HTR-8/SVneo (cell line): ENCODE measurements around the gene SNX2.
"Not testable (repeated sequence)": the region's sequence is repeated elsewhere in the genome, so short reads cannot be mapped to it uniquely, and the experiment has no call there.

ENCODE experiments used
- DNase-seq: peaks from one replicate; pipeline ENCODE4 v3.0.0; 2011; ENCODE audit warnings: low spot score, mixed read lengths; ENCODE audit not compliant: insufficient read length
- FAIRE-seq: peaks from 2 replicates; lab custom pipeline; 2011; peaks lifted over from hg19 to GRCh38; lab: Jason Lieb, UNC

Gene SNX2

DNA sequence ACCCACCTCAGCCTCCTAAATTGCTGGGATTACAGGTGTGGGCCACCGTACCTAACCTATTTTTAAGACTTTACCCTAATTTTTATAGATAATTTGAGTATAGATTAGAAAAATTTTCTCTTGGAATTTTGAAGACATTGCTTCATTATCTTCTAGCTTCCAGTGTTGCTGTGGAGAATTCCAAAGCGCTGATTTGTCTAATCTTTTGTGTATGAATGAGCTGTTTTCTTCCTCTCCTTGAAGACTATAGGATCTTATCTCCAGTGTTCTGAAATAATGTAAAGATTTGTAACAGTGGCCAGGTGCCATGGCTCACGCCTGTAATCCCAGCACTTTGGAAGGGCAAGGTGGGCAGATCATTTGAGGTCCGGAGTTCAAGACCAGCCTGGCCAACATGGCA is 64.9 kb downstream of the SNX2 start:
- FAIRE-seq (no peak), DNase-seq (no peak)

DNA sequence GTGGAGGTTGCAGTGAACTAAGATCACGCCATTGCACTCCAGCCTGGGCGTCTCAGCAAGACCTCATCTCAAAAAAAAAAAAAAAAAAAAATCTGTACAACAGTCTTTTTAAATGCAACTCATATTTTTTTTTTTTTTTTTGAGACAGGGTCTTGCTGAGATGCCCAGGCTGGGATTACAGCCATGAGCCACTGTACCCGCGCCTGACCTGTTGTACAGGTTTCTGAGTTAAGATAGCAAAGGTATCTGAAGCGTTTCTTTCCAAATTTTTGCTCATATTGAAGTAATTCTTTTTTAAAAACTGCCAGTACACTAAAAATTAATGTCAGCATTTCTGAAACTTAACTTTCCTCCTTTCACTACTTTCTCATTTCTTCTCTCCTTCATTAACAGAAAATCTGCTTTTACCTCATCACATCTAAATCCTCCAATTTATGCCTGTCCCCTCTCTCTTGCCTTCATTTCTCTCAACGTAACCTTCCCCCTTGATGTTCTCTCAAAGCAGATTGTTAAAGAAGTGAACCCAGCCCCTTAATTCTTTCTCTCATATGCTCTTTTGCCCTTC is 67.2 kb downstream of the SNX2 start:
- DNase-seq (no peak), FAIRE-seq (no peak)

DNA sequence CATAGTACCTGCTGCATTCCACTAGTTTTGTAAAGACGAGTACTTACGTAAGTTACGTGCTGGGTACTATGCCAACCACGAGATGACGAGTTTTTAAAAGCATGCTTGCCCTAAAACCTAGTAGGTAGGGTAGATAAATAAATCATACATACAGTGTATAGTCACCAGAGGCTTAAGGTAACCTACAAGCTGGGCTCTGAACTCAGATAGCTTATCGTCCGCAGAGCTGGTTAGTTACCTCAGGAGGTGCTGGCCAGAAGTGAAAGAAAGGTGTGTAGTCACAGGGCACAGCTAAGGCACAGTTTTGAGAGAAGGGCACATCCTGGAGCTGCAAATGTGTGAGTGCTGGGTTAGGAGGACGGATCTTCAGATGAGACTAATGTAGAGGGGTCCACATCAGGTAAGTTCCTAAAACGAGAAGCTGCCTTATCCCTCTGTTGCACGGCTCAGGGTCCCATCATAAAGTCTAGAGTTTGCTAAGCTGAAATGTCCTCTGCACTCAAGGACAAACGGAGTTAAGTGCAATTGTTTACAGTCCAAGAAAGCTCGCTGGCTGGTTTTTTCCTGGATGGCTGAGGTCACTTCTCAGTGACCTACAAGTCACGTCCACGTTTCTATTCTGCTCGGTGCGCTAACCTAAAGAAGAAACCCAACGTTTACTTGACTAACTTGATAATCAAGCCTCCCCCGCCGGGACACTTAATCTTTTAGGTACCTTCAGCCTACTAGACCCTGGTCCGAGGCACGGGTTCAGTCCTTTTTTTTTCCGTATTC is 69.4 kb downstream of the SNX2 start:
- FAIRE-seq: no peak
- no peak for DNase-seq

DNA sequence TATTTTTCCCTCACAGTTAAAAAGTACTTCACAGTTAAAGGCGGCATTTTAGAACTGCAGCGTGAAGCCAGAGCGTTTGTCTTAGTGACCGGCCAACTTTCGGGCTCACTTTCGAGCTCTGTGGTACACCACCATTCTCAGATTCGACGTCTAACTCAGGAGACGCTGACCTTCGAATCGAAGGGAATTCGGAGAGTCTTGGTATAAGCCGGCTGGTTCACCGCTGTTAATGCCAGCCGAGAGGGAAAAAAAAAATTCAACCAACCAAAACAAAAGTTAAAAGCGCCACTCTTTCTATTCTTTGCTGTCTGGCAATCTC is 70.0 kb downstream of the SNX2 start:
- FAIRE-seq: no peak
- DNase-seq: no peak

DNA sequence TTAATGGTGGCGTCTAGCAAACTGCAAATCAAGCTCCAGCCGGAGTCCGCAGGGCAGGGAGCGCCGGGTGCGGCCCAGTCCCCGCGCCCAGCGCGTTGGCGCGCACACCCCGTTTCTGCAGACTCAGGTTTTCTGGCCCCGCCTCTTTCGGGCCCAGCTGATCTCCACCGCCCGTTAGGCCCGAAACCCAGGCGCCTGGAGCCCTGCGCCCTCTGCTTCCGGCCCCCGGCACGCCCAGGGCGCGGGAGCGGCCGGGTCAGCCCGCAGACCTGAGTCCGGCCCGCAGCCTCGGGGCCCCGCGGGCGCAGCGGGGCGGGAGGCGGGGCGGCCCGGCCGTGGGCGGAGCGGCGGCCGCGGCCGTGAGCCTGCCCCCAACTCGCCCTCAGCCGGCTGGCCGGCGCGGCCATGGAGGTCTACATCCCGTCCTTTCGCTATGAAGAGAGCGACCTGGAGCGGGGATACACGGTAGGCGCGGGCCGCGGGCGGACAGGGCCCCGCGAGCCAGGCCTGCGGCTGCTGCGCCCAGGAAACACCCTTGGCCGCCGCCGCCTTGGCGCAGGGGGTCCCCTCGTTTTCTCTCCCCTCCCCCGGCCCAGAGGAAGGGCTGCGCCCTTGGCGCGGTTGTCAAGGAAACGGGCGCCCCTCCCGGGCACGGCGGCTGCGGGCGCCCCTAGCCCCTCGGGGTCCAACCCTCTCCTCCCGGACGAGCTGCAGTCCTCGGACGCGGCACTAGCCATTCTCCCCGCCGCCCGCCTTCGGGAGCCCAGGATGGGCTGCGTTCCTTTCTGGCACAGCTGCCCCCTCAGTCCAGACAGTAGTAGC is 70.6 kb downstream of the SNX2 start, which contains the start of gene SNX24:
Gene SNX24 (plus strand): TSS at position 385 of the 822 bp plus-strand sequence. CDS start 21 bp downstream, at position 406.
- DNase-seq (peak; percentile 69), FAIRE-seq (peak; percentile 42)

DNA sequence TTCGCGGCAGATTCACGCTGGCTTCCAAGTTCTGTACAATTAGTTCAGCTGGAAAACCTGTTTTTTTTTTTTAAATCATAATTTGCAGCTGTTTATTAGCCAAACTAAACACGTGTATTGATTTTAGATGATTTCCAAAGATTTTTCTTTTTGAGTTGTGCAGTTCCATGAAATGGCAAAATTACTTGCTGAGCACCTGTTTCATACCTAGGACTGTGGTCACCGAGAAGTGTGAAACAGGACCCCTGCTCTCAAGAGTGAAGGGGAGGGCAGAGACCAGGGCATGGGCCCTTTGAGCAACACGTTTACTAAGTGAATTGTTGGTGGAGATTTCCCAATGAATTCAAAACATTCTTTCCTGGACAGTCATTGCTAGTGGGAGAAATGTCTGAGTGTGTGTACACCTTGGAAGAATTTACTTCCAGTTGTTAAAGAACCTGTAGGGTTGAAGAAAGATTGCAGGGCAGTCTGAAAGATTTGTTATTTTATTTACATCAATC is 71.2 kb downstream of the SNX2 start:
- FAIRE-seq (no peak), DNase-seq (peak; percentile 39)

DNA sequence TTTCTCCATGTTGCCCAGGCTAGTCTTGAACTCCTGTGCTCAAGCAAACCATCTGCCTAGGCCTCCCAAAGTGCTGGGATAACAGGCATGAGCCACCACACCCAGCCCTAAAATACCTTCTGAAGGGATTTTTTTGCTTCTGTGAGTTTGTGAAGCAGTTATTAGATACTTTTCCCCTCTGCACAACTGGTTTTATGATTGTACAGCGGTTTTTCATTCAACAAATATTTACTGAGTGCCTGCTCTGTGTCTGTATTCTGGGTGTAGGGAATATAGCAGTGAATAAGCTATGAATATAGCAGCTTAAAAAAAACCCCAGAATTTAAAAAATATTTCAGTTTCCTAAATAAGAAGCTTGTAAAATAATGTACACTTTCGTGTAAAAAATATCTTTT is 72.8 kb downstream of the SNX2 start:
- DNase-seq (no peak), FAIRE-seq (no peak)

DNA sequence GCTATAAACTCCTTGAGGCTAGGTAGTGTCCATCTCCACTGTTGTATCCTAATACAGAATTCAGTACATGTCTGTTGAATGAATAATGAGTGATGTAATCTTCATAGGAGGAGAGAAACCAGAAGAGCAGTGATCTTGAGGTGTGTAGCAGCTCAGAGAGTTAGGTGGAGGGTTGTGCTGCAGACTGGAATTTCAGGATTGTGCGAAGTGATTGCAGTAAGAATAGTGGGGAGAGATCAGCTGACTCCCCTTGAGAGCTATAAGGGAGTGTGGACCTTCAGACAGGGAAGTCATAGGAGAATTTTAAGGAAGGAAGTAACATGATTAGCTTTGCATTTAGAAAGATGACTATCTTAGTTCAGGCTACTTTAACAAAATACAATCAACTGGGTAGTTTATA is 74.9 kb downstream of the SNX2 start:
- FAIRE-seq: no peak

DNA sequence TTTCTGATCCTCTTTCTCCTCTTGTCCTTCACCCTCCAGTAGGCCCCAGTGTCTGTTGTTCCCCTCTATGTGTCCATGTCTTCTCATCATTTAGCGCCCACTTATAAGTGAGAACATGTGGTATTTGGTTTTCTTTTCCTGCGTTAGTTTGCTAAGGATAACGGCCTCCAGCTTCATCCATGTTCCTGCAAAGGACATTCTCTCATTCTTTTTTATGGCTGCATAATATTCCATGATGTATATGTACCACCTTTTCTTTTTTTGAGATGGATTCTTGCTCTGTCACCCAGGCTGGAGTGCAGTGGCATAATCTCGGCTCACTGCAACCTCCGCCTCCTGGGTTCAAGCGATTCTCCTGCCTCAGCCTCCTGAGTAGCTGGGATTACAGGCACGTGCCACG is 82.7 kb downstream of the SNX2 start:
- DNase-seq, FAIRE-seq: not testable (repeated sequence)

More for the DNA sequence above, 74.9 kb downstream of the SNX2 start:
- DNase-seq: no peak

DNA sequence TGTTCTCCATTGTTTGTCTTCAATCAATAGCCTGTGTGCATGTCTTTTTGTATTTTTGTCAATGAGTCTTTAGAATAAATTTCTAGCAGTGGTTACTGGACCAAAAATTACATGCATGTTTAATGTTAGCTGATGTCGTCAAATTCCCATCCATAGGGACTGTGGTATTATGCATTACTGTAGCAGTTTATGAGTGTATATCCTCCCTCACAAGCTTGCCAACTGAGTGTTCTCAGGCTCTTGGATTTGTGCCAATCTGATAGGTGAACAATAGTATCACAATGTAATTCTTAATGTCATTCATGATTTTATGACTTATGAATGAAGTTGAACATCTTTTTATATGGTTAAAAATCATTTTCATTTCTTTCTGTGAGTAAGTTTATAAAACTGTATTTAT is 83.6 kb downstream of the SNX2 start:
- FAIRE-seq (no peak), DNase-seq (no peak)

DNA sequence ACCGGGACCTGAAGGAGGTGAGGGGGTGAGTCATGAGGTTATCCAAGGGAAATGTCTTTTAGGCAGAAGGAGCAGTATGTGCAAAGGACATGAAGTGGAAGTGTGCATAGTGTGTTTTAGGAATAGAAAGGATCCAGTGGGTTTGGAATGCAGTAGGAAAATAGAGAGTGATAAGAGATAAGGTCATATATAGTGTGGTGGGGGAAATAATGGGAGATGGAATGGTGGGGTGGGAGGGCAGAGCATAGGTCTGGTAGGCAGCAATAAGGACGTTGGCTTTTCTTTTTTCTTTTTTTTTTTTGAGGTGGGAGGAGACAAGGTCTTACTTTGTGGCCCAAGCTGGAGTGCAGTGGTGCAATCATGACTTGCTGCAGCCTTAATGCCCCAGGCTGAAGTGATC is 88.4 kb downstream of the SNX2 start:
- FAIRE-seq (no peak), DNase-seq (no peak)

DNA sequence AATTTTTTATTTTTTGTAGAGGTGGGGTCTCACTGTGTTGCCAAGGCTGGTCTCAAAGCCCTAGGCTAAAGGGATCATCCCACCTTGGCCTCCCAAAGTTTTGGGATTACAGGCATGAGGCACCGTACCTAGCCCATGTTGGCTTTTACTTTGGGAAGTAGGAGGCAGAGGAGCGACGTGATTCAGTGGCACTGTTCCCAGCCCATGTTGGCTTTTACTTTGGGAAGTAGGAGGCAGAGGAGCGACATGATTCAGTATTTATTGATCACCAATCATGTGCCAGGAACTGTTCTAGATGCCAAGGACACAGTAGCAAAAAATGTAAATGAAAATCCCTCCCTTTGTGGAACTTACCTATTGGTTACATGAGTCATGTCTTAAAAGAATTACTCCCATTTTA is 88.8 kb downstream of the SNX2 start:
- FAIRE-seq: no peak

DNA sequence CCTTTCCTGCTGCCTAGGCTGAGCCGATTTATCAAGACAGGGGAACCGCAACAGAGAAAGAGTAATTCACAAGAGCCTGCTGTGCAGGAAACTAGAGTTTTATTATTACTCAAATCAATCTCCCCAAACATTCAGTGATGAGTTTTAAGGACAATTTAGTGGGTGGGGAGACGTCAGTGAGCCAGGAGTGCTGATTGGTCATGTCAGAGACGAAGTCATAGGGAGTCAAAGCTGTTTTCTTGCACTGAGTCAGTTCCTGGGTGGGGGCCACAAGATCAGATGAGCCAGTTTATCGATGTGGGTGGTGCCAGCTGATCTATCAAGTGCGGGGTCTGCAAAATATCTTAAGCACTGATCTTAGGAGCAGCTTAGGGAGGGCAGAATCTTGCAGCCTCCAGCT is 89.5 kb downstream of the SNX2 start:
- no peak for FAIRE-seq
- DNase-seq: no peak

More for the DNA sequence above, 88.8 kb downstream of the SNX2 start:
- DNase-seq: no peak

DNA sequence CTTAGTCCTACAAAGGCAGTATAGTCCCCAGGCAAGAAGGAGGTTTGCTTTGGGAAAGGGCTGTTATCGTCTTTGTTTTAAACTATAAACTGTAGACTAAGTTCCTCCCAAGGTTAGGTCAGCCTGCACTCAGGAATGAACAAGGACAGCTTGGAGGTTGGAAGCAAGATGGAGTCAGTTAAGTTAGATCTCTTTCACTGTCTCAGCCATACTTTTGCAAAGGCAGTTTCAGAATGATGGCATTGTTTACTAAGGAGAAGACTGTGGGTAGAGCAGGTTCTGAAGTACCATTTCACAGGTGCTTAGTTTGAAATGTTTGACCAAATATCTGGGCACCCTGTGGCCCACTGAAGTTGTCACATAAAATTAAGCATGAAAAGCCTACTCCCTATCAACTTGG is 90.0 kb downstream of the SNX2 start:
- no peak for DNase-seq
- FAIRE-seq: no peak

DNA sequence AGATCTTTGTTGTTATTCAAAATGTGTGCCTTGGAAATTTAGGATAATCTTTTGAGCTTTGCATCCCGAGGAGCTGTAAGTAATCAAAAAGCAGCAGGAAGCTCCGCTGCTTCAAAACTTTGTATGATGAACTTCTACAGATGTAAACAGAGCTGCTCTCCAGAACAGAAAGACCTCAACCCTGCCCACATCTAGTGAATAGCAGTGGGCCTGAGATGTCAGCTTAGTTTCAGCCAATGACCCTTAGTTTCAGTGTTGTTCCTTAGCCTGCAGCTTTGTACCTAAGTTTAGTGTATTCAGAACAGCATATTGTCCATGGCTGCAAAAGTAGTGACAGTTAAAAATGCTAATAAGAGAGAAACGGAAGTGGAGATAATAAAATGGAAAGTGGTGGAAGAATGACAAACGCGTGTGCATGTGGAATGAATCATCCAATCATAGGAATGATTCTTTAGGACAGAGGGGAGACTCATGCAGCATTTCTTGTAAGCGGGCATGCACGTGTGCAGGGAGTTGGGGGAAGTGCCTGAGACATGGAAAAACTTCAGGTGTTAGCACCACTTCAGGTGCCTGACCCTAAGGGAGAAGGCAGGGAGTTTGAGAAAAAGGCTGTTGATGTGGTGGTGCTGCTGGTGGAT is 95.5 kb downstream of the SNX2 start:
- FAIRE-seq: no peak
- peak; percentile 27 for DNase-seq

DNA sequence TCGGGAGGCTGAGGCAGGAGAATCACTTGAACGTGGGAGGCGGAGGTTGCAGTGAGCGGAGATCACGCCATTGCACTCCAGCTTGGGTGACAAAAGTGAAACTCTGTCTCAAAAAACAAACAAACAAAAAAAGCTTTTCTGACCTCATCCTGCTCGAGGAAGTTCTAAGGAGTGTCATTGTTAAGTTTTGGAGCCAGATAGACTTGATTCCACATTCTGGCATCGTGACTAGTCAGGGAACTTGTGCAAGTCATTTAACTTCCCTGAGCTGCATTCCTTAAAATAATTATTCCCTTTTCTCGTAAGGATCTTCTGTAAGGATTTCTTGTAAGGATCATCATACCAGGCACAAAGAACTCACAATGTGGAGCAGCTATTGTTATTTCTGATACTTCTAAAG is 96.8 kb downstream of the SNX2 start:
- FAIRE-seq (no peak), DNase-seq (no peak)

DNA sequence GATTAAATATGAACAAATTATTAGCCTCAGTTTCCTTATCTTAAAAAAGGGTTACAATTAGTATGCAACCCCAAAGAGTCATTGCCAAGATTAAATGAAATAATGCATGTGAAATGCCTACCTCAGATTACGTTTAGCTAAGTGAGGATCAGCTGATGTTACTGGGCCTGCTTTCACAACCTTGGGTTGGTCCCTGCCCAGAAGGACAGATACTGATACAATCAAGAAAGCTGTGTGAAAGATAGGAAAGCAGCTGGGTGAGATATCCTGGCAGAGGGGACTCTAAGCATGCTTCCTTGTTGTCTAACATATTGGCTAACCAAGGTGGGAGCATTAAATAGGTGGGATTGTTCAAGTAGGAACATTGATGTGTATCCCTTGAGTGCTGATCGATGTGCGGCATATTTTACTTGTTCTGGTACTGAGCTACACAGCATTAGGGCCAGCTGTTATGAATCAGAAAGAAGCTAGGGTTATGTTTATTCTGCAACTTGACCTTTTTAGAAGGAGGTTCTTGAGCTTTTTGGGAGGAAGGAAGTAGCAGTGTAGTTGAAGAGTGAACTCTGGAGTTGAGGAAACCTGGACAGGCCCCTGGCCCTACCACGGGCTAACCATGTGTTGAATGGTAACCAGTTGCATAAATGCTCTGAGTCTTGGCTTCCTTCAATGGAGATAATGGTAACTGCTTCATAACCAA is 99.4 kb downstream of the SNX2 start:
- no peak for FAIRE-seq
- DNase-seq: no peak

DNA sequence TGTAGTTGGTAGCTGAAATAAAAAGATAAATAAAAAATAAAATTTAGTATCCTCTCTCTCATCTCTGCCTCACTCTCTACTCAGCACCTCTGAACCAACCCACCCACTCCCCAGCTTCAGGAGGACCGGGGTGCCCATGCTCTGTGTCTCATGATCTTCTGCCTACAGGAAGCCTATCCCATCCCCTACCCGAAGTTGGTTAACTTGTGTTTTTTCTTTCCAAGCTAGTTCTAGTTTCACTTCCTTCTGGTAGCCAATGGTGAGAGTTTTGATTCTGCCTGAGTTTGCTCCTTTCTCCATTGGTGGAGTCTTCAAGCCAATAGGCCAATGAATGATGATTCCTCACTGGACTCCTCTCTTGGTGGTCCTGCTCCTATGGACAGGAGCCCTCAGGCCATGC is 102.6 kb downstream of the SNX2 start:
- FAIRE-seq: no peak
- no peak for DNase-seq

DNA sequence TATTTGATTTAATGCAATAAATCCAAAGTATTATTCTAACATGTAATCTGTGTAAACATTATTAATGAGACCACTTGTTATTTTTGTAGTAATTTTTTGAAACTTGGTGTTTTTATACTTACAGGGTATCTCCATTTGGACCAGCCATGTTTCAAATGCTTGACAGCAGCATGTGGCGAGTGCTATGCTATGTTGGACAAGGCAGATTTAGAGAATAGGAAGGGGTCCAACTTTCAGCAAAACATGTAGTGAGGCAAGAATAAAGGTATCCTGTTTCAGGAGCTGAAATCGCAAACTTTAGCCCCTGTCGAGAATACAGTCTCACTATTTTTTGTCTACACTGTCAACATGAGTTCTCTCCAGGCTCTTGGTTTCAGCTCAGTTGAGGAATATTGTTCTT is 104.2 kb downstream of the SNX2 start:
- DNase-seq (no peak), FAIRE-seq (no peak)
